ENCODE data around the gene KRT35.
"Not testable (repeated sequence)": the region's sequence is repeated elsewhere in the genome, so short reads cannot be mapped to it uniquely, and the experiment has no call there.

KRT35 gene

GRCh38 chr17:41440531-41441033 lies 40.4 kb downstream of the KRT35 start, which contains the start of gene KRT38:
TSS of gene KRT38 (minus strand) at chr17:41440983. CDS start at chr17:41440921, 62 bp downstream.
- no peak for TF ChIP-seq ZNF274 (IDR thresholded peaks at IDR 0.05; ENCODE audit: low read depth, low read length)
- no peak within 1 kb of the TSS for H3K4me3 ChIP-seq (ENCODE audit: low read length)

DNA sequence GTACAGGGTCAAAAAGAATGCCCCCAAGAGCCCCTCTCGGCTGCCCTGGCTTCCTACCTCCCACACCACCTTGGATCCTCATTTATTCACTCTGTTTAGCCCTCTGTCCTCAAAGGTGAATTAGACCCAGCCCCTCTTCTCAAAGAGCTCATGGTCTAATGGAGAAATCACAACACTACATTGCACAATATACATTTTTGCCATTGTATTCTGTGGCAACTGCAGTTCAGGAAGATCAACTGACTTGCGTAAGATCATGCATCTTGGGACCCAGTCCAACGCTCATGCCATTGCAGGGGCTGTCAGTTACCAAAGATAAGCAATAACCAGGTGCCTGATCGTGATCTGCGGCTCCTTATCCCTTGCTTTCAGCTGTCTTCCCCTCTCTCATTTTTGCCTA lies 41.6 kb downstream of the KRT35 start:
- H3K4me3 ChIP-seq (ENCODE audit: low read length), result no peak overlapping the region
- TF ChIP-seq ZNF274 (IDR thresholded peaks at IDR 0.05; ENCODE audit: low read depth, low read length), result no peak

- no peak for TF ChIP-seq ZNF274 (IDR thresholded peaks at IDR 0.05; ENCODE audit: low read depth, low read length)
- no peak overlapping the region for H3K4me3 ChIP-seq (ENCODE audit: low read length)
These were observed 43.2 kb downstream of the KRT35 start for GRCh38 chr17:41437769-41438168.

DNA sequence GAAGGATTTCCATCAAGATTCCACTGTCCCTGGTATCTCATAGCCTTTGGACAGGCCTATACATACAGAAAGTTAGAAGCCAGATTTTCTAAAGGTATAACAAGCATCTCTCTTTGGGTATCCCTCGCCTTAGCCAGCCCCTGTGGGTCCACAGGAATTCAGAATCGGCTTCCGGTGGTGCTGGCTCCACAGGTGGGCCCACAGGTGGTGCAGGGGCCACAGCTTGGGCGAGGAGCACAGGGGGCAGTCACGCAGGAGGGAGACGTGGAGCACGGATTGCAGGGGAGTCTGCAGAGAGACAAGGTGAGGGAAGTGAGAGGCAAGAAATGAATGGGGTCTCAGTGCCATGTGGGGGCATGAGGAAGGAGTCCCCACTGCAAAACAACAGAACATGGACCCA lies 43.7 kb downstream of the KRT35 start:
- H3K4me3 ChIP-seq (ENCODE audit: low read length), result no peak overlapping the region
- TF ChIP-seq ZNF274 (IDR thresholded peaks at IDR 0.05; ENCODE audit: low read depth, low read length), result no peak

- no peak overlapping the region for H3K4me3 ChIP-seq (ENCODE audit: low read length)
- TF ChIP-seq ZNF274 (IDR thresholded peaks at IDR 0.05; ENCODE audit: low read depth, low read length), result no peak
These were observed 46.5 kb downstream of the KRT35 start for GRCh38 chr17:41434415-41434814.

- no peak for TF ChIP-seq ZNF274 (IDR thresholded peaks at IDR 0.05; ENCODE audit: low read depth, low read length)
- no peak overlapping the region for H3K4me3 ChIP-seq (ENCODE audit: low read length)
These were observed 46.9 kb downstream of the KRT35 start for GRCh38 chr17:41434005-41434404.

- no peak for TF ChIP-seq ZNF274 (IDR thresholded peaks at IDR 0.05; ENCODE audit: low read depth, low read length)
- no peak overlapping the region for H3K4me3 ChIP-seq (ENCODE audit: low read length)
These were observed 47.4 kb downstream of the KRT35 start for GRCh38 chr17:41433586-41433985.

DNA sequence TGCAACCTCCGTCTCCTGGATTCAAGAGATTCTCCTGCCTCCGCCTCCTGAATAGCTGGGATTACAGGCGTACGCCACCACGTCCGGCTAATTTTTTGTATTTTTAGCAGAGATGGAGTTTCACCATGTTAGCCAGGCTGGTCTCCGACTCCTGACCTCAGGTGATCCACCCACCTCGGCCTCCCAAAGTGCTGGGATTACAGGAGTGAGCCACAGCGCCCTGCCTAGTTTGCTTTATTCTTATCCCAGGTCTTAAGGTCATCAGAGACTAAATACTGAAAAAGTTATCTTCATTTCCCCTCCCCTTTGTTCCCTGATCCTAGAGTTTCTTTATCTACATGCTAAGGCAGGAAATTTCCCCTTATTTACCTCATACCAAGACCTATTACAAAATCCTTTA lies 50.6 kb downstream of the KRT35 start:
- H3K4me3 ChIP-seq (ENCODE audit: low read length), result not testable (repeated sequence)

GRCh38 chr17:41429667-41430066 lies 51.3 kb downstream of the KRT35 start:
- TF ChIP-seq ZNF274 (IDR thresholded peaks at IDR 0.05; ENCODE audit: low read depth, low read length), result no peak
- no peak overlapping the region for H3K4me3 ChIP-seq (ENCODE audit: low read length)

DNA sequence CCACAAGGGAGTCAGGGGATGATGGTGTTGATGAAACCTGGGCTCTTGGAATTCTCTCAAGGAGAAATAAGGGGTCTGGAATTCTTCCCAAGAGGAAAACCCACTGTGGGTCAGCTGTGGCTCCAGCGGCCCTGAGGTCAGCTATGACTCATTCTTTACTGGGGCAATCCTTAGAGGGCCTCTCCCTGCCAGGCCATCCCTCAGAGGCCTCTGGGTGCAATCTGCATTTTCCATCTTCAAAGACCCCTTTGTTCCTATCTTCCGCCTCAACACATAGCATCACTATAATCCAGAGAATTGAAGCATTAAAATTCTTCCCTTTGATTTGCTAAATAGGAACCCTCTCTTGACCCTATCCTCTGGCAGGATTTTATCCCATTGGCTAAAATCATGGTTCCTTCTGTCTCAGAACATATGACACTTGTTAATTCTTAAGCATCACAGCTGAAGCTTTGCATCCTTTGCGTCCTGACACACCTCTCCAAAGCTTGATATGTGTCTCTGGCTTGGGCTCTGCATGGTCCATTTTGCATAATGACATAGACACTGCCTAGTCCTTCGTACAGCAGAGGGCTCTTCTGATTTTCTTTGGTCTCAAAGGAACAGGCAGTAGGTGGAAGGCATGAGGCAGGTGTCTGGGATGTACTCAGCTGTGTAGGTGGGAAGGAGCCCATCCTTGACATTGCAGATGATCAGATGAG lies 52.2 kb downstream of the KRT35 start:
- no peak for TF ChIP-seq ZNF274 (IDR thresholded peaks at IDR 0.05; ENCODE audit: low read depth, low read length)
- no peak overlapping the region for H3K4me3 ChIP-seq (ENCODE audit: low read length)
